Suprapubic skin (tissue), 4 donors: ENCODE data around the gene DSTN.

Experiments used
- CTCF ChIP-seq, 2 donors: fragments of 200-600 bp in 1 of 2; fragments of 450-650 bp in 1 of 2; sonication (generic) in 1 of 2; IDR thresholded peaks; one replicate each; pipeline ENCODE4 v1.5.1; 2016 to 2019; ENCODE audit warnings: antibody characterized with exemption in 2 of 2, mild to moderate bottlenecking in 1 of 2, moderate library complexity in 1 of 2
- EP300 ChIP-seq: sonication (generic); formaldehyde crosslinking; IDR thresholded peaks from one replicate; pipeline ENCODE4 v1.6.1; 2017; ENCODE audit warnings: antibody characterized with exemption
- POLR2A ChIP-seq, 2 donors: fragments of 450-650 bp; IDR thresholded peaks; one replicate each; pipeline ENCODE4 v1.6.1; 2017; ENCODE audit warnings: antibody characterized with exemption in 2 of 2, mild to moderate bottlenecking in 2 of 2, moderate library complexity in 2 of 2
- POLR2AphosphoS5 ChIP-seq, 3 donors: sonication (generic); formaldehyde crosslinking; IDR thresholded peaks; one replicate each; pipeline ENCODE4 v1.6.1; 2017; ENCODE audit warnings: antibody characterized with exemption in 3 of 3

GRCh38 chr20:17608701-17609497, 39.0 kb downstream of the DSTN start:
- TF ChIP-seq POLR2A (IDR thresholded peaks at IDR 0.05) (no peak), POLR2AphosphoS5 (IDR thresholded peaks at IDR 0.05) (no peak), CTCF (IDR thresholded peaks at IDR 0.05) (no peak), EP300 (no peak)
